ENCODE measurements around the gene EHBP1L1. TPM values are rescaled to one million over a fixed set of nuclear protein-coding genes. Genes with fewer than 3 reads are reported as not detected.

The EHBP1L1 gene
- total RNA-seq, 1 donor from 2014 or later: 10.1 TPM

DNA sequence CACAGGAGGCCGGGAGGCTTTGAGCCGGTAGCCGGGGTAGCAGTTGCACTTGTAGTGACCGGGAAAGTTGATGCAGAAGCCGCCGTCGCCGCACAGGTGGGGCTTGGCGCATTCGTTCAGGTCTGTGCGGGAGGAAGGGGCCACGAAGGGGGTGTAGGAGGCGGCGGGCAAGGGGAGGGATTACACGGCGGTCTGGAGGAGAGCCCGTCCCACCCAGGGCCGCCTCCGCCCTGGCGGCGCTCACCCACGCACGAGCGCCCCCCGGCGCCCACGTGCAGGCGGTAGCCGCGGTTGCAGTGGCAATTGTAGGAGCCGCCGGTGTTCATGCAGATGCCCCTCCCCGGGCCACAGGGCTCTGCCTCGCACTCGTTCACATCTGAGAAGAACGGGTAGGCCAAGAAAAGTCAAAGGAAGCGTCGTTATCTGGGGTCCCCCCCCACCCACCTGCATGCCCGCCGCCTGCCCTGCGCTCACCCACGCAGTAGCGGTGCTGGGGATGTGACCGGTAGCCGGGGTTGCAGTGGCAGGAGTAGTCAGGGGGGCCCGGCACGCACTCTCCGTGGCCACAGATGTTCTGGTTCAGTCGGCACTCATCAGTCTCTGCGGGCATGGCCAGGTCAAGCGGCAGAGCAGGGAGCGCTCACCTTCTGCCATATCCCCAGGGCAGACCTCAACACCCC is 28.3 kb upstream of the EHBP1L1 start:
- Histone ChIP-seq H3K27ac (ENCODE audit: low read depth, low read length) (no peak overlapping the region), H3K79me2 (ENCODE audit: insufficient read depth, low read length) (peaks cover 6% of the 10 kb centered on the region), H3K9ac (ENCODE audit: low read length) (no peak overlapping the region), H2AFZ (ENCODE audit: low read depth, low read length) (no peak overlapping the region), H3K27me3 (ENCODE audit: insufficient read depth, low read length) (no peaks in the 10 kb centered on the region), H3K4me1 (ENCODE audit: insufficient read depth, low read length) (no peaks in the 10 kb centered on the region), H3K9me3 (ENCODE audit: insufficient read depth, low read depth, low read length) (no peaks in the 10 kb centered on the region), H3K4me2 (ENCODE audit: low read length) (no peak overlapping the region), H3K4me3 (ENCODE audit: insufficient read depth, low read depth, low read length) (no peak overlapping the region), H4K20me1 (ENCODE audit: insufficient read depth, low read length) (peaks cover 81% of the 10 kb centered on the region), H3K36me3 (ENCODE audit: insufficient read depth, low read length) (peaks cover 24% of the 10 kb centered on the region)
- H3K9me3 Mint-ChIP-seq (ENCODE audit: unreplicated experiment): peaks cover 9% of the 10 kb centered on the region
- TF ChIP-seq, protein P1, sequence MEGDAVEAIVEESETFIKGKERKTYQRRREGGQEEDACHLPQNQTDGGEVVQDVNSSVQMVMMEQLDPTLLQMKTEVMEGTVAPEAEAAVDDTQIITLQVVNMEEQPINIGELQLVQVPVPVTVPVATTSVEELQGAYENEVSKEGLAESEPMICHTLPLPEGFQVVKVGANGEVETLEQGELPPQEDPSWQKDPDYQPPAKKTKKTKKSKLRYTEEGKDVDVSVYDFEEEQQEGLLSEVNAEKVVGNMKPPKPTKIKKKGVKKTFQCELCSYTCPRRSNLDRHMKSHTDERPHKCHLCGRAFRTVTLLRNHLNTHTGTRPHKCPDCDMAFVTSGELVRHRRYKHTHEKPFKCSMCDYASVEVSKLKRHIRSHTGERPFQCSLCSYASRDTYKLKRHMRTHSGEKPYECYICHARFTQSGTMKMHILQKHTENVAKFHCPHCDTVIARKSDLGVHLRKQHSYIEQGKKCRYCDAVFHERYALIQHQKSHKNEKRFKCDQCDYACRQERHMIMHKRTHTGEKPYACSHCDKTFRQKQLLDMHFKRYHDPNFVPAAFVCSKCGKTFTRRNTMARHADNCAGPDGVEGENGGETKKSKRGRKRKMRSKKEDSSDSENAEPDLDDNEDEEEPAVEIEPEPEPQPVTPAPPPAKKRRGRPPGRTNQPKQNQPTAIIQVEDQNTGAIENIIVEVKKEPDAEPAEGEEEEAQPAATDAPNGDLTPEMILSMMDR (IDR thresholded peaks at IDR 0.05; ENCODE audit: insufficient read depth, low read depth, low read length): no peak
- no peak for TF ChIP-seq EZH2 (IDR thresholded peaks at IDR 0.05; ENCODE audit: insufficient read depth, low read length)
- H3K27ac Mint-ChIP-seq (ENCODE audit: unreplicated experiment): no peak overlapping the region
- H3K36me3 Mint-ChIP-seq (ENCODE audit: low read depth, unreplicated experiment): peaks cover 32% of the 10 kb centered on the region
- no peak overlapping the region for H3K4me3 Mint-ChIP-seq (ENCODE audit: unreplicated experiment)
- peaks cover 49% of the 10 kb centered on the region for H3K27me3 Mint-ChIP-seq (ENCODE audit: low read depth, unreplicated experiment)
- no peak for DNase-seq (ENCODE audit: low read depth)
- FAIRE-seq: no peak
- peaks cover 2% of the 10 kb centered on the region for H3K4me1 Mint-ChIP-seq (ENCODE audit: low read depth, unreplicated experiment)

GRCh38 chr11:65548395-65548794 is 27.5 kb upstream of the EHBP1L1 start:
- H3K9ac ChIP-seq (ENCODE audit: low read length): no peak overlapping the region
- peaks cover 6% of the 10 kb centered on the region for H3K79me2 ChIP-seq (ENCODE audit: insufficient read depth, low read length)
- H3K4me2 ChIP-seq (ENCODE audit: low read length): no peak overlapping the region
- DNase-seq (ENCODE audit: low read depth) (no peak), FAIRE-seq (no peak)
- H3K4me1 ChIP-seq (ENCODE audit: insufficient read depth, low read length): no peaks in the 10 kb centered on the region
- Mint-ChIP-seq H3K27ac (ENCODE audit: unreplicated experiment) (no peak overlapping the region), H3K4me1 (ENCODE audit: low read depth, unreplicated experiment) (peaks cover 2% of the 10 kb centered on the region), H3K9me3 (ENCODE audit: unreplicated experiment) (peaks cover 9% of the 10 kb centered on the region), H3K27me3 (ENCODE audit: low read depth, unreplicated experiment) (peaks cover 48% of the 10 kb centered on the region), H3K36me3 (ENCODE audit: low read depth, unreplicated experiment) (peaks cover 32% of the 10 kb centered on the region), H3K4me3 (ENCODE audit: unreplicated experiment) (no peak overlapping the region)
- peaks cover 79% of the 10 kb centered on the region for H4K20me1 ChIP-seq (ENCODE audit: insufficient read depth, low read length)
- H3K36me3 ChIP-seq (ENCODE audit: insufficient read depth, low read length): peaks cover 21% of the 10 kb centered on the region
- no peak overlapping the region for H3K4me3 ChIP-seq (ENCODE audit: insufficient read depth, low read depth, low read length)
- H2AFZ ChIP-seq (ENCODE audit: low read depth, low read length): no peak overlapping the region
- H3K27me3 ChIP-seq (ENCODE audit: insufficient read depth, low read length): no peaks in the 10 kb centered on the region
- TF ChIP-seq, protein P1 (IDR thresholded peaks at IDR 0.05; ENCODE audit: insufficient read depth, low read depth, low read length): no peak
- no peak for TF ChIP-seq EZH2 (IDR thresholded peaks at IDR 0.05; ENCODE audit: insufficient read depth, low read length)
- no peak overlapping the region for H3K27ac ChIP-seq (ENCODE audit: low read depth, low read length)
- H3K9me3 ChIP-seq (ENCODE audit: insufficient read depth, low read depth, low read length): no peaks in the 10 kb centered on the region

DNA sequence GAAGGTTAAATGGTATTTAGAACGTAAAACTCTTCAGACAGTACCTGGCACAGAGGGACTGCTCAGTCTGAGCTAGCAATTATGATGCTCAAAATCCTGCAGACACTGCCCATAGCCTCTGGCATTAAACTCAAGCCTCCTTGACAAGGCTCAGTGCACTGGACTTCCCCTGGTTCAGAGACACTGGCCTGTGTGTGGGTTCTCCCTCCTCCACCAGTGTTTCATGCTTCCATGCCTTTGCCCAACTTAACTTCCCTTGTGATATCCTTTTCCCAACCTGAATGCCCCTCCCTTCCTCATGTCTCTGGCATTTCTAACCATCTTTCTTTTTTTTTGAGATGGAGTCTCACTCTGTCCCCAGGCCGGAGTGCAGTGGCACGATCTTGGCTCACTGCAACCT is 26.8 kb upstream of the EHBP1L1 start:
- no peak for TF ChIP-seq EZH2 (IDR thresholded peaks at IDR 0.05; ENCODE audit: insufficient read depth, low read length)
- TF ChIP-seq, protein P1 (IDR thresholded peaks at IDR 0.05; ENCODE audit: insufficient read depth, low read depth, low read length): no peak
- Histone ChIP-seq H3K9ac (ENCODE audit: low read length) (no peak overlapping the region), H4K20me1 (ENCODE audit: insufficient read depth, low read length) (peaks cover 78% of the 10 kb centered on the region), H3K9me3 (ENCODE audit: insufficient read depth, low read depth, low read length) (no peaks in the 10 kb centered on the region), H2AFZ (ENCODE audit: low read depth, low read length) (no peak overlapping the region), H3K36me3 (ENCODE audit: insufficient read depth, low read length) (peaks cover 21% of the 10 kb centered on the region), H3K27me3 (ENCODE audit: insufficient read depth, low read length) (no peaks in the 10 kb centered on the region), H3K4me3 (ENCODE audit: insufficient read depth, low read depth, low read length) (no peak overlapping the region), H3K4me2 (ENCODE audit: low read length) (no peak overlapping the region), H3K79me2 (ENCODE audit: insufficient read depth, low read length) (peaks cover 10% of the 10 kb centered on the region), H3K27ac (ENCODE audit: low read depth, low read length) (no peak overlapping the region), H3K4me1 (ENCODE audit: insufficient read depth, low read length) (peaks cover 4% of the 10 kb centered on the region)
- H3K36me3 Mint-ChIP-seq (ENCODE audit: low read depth, unreplicated experiment): peaks cover 29% of the 10 kb centered on the region
- FAIRE-seq (no peak), DNase-seq (ENCODE audit: low read depth) (no peak)
- H3K4me3 Mint-ChIP-seq (ENCODE audit: unreplicated experiment): peak overlapping the region; percentile 71
- H3K4me1 Mint-ChIP-seq (ENCODE audit: low read depth, unreplicated experiment): peaks cover 2% of the 10 kb centered on the region
- peaks cover 9% of the 10 kb centered on the region for H3K9me3 Mint-ChIP-seq (ENCODE audit: unreplicated experiment)
- peaks cover 44% of the 10 kb centered on the region for H3K27me3 Mint-ChIP-seq (ENCODE audit: low read depth, unreplicated experiment)
- H3K27ac Mint-ChIP-seq (ENCODE audit: unreplicated experiment): no peak overlapping the region
